Activated T-helper 1 cell treated with anti-CD3 and anti-CD28 coated beads, Interleukin-12 subunit alpha, Interleukin-12 subunit beta, Interleukin-2, Interleukin-4 antibody, amounts not matched to agents 30 ng/mL and 10 ng/mL and 1 ng/mL, durations not matched to agents 14 hours and 24 hours and 36 hours (primary cell): ENCODE results near the gene CCDC177. TPM values are rescaled to one million over a fixed set of nuclear protein-coding genes. Genes with fewer than 3 reads are reported as not detected.

Experiments used
- DNase-seq: peaks from one replicate; pipeline ENCODE4 v3.0.0; 2021; ENCODE audit warnings: low spot score
- H3K27ac Mint-ChIP-seq: one replicate; pipeline ENCODE4 v1.8.0; 2021; ENCODE audit warnings: mild to moderate bottlenecking, mixed read lengths
- H3K27me3 Mint-ChIP-seq: one replicate; pipeline ENCODE4 v1.8.0; 2022; ENCODE audit warnings: mild to moderate bottlenecking, moderate library complexity, mixed read lengths; ENCODE audit not compliant: insufficient read depth
- H3K36me3 Mint-ChIP-seq: one replicate; pipeline ENCODE4 v1.8.0; 2021; ENCODE audit warnings: low read depth, mixed read lengths
- H3K4me1 Mint-ChIP-seq: one replicate; pipeline ENCODE4 v1.8.0; 2021; ENCODE audit warnings: low read depth, mixed read lengths
- H3K4me3 Mint-ChIP-seq: one replicate; pipeline ENCODE4 v1.8.0; 2021; ENCODE audit warnings: mild to moderate bottlenecking, moderate library complexity, mixed read lengths
- H3K9me3 Mint-ChIP-seq: one replicate; pipeline ENCODE4 v1.8.0; 2021; ENCODE audit warnings: mixed read lengths
- intact Hi-C: fragments of 100-400 bp; cut with micrococcal nuclease; formaldehyde crosslinking; loops from one replicate; pipeline ENCODE4 v1.15.1; 2024
- total RNA-seq: library from RNA; stranded (reverse); gene quantifications from 2 replicates; pipeline ENCODE4 v1.2.3, GENCODE V29; 2022

Gene CCDC177
- total RNA-seq, 1 donor from 2014 or later: 0.08 TPM

DNA sequence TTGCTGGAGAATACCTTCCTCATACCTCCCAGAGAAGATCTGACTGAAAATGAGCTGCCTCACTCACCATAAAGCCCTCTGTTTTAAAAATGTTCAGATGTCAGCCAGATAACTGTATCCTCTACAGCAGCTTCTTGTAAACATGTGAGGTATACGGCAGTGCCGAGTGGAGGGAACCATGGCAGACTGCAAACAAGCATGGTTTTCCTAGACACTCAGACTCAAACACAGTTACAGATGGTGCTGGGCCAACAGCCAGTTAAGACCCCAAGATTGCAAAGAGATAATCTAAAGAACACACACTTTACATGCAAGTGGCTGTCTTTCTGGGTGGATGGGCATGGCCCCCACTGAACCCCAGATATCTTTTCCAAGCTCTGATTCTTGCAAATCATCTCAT is 16.6 kb upstream of the CCDC177 start:
- DNase-seq: no peak
- H3K9me3 Mint-ChIP-seq: no peaks in the 10 kb centered on the region
- H3K4me3 Mint-ChIP-seq: no peak overlapping the region
- intact Hi-C loops: no loop called here
- no peak overlapping the region for H3K27ac Mint-ChIP-seq
- H3K4me1 Mint-ChIP-seq: peaks cover 16% of the 10 kb centered on the region
- H3K27me3 Mint-ChIP-seq: peaks cover 8% of the 10 kb centered on the region
- no peaks in the 10 kb centered on the region for H3K36me3 Mint-ChIP-seq

DNA sequence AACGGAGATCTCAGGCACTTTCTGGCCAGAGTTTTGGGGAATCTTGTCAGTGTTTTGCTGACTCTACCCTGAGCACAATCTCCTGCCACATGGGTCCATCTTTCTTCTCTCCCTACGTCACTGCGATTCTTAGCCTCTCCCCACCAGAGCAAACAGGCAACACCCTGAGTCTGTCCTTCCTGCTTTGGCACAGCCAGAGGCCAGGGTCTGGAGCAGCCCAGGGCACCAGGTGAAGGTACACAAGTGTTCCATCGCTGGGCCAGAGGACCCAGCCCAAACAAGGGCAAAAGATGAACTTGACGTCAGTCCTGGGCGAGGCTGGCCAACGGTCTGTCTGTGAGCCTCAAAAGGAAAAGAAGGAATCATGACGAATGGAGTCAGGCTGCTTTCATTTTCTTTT is 12.7 kb upstream of the CCDC177 start:
- Mint-ChIP-seq H3K27ac (no peak overlapping the region), H3K4me1 (peaks cover 19% of the 10 kb centered on the region), H3K4me3 (no peak overlapping the region), H3K36me3 (no peaks in the 10 kb centered on the region), H3K27me3 (peaks cover 12% of the 10 kb centered on the region), H3K9me3 (no peaks in the 10 kb centered on the region)
- intact Hi-C loops: no loop called here
- DNase-seq: no peak

DNA sequence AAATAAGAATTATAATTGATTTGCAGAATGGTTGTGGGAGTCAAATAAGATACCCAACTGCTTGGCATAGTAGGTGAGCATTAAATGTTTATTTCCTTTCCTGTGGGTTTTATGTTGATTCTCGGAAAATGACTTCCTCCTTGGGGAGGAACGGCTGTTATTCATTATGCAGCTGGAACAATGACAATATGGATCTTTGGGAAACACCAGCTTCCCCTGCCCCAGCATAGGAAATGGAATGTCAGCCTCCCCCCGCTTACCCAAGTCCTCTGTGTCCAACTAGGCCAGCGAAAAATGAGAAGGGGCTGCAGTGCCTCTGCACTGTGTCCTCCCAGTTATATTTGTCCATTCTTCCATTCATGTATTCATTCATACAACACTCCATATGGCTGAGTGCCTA is 11.7 kb upstream of the CCDC177 start:
- H3K36me3 Mint-ChIP-seq: no peaks in the 10 kb centered on the region
- H3K4me1 Mint-ChIP-seq: peaks cover 19% of the 10 kb centered on the region
- no peak overlapping the region for H3K27ac Mint-ChIP-seq
- intact Hi-C loops: no loop called here
- H3K27me3 Mint-ChIP-seq: peaks cover 9% of the 10 kb centered on the region
- no peak overlapping the region for H3K4me3 Mint-ChIP-seq
- no peak for DNase-seq
- no peaks in the 10 kb centered on the region for H3K9me3 Mint-ChIP-seq

GRCh38 chr14:69584389-69584788 is 9.7 kb upstream of the CCDC177 start:
- Mint-ChIP-seq H3K4me1 (peaks cover 19% of the 10 kb centered on the region), H3K4me3 (no peak overlapping the region), H3K36me3 (no peaks in the 10 kb centered on the region), H3K27me3 (peaks cover 10% of the 10 kb centered on the region), H3K27ac (no peak overlapping the region), H3K9me3 (no peaks in the 10 kb centered on the region)
- DNase-seq: no peak
- intact Hi-C loops: no loop called here

DNA sequence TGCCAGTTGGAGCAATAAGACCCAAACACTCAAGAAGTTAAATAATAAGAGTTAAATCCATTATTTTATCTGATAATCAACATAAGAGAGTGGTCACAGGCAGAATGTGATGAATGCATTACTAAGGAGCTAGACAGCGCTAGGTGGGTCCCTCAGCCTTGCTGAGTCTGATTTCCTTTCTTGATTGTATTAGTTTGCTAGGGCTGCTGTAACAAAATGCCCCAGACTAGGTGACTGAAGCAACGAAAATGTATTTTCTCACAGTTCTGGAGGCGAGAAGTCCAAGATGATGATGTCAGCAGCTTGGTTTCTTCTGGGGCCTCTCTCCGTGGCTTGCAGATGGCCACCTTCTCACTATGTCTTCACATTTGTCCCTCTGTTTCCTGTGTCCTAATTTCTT is 8.2 kb upstream of the CCDC177 start:
- H3K27ac Mint-ChIP-seq: no peak overlapping the region
- no peaks in the 10 kb centered on the region for H3K9me3 Mint-ChIP-seq
- H3K27me3 Mint-ChIP-seq: peaks cover 19% of the 10 kb centered on the region
- H3K4me1 Mint-ChIP-seq: peaks cover 18% of the 10 kb centered on the region
- no peak overlapping the region for H3K4me3 Mint-ChIP-seq
- no peaks in the 10 kb centered on the region for H3K36me3 Mint-ChIP-seq
- intact Hi-C loops: no loop called here
- DNase-seq: no peak

DNA sequence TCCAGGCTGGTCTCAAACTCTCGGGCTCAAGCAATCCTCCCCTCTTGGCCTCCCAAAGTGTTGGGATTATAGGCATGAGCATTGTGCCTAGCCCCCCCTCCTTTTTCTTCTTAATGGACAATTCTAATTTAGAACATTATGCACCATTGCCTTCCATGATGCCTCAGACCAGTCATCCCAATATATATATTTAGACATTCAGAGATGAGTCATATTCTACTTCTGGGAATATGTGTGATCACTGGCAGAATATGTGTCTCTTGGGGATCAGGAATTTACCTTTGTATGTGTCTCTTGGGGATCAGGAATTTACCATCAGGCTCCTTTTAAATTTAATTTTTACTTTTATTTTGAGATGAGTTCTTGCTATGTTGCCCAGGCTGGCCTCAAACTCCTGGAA is 7.5 kb upstream of the CCDC177 start:
- Mint-ChIP-seq H3K27me3 (peaks cover 20% of the 10 kb centered on the region), H3K27ac (no peak overlapping the region), H3K9me3 (no peaks in the 10 kb centered on the region), H3K36me3 (no peaks in the 10 kb centered on the region), H3K4me3 (no peak overlapping the region), H3K4me1 (peaks cover 12% of the 10 kb centered on the region)
- intact Hi-C loops: no loop called here
- DNase-seq: no peak

GRCh38 chr14:69581316-69581935 is 6.8 kb upstream of the CCDC177 start:
- Mint-ChIP-seq H3K27me3 (peaks cover 27% of the 10 kb centered on the region), H3K9me3 (no peaks in the 10 kb centered on the region), H3K4me1 (peaks cover 10% of the 10 kb centered on the region), H3K27ac (no peak overlapping the region), H3K36me3 (no peaks in the 10 kb centered on the region), H3K4me3 (no peak overlapping the region)
- no peak for DNase-seq
- intact Hi-C loops: no loop called here

GRCh38 chr14:69580009-69580577 is 5.4 kb upstream of the CCDC177 start:
- intact Hi-C loops: no loop called here
- DNase-seq: no peak
- Mint-ChIP-seq H3K4me3 (no peak overlapping the region), H3K27me3 (peaks cover 38% of the 10 kb centered on the region), H3K27ac (no peak overlapping the region), H3K4me1 (peaks cover 9% of the 10 kb centered on the region), H3K9me3 (no peaks in the 10 kb centered on the region), H3K36me3 (no peaks in the 10 kb centered on the region)

- intact Hi-C loops: loop anchor here (10.0 kb wide), 1 partner anchor 715 kb away; no protein-coding TSS in a partner anchor
- Mint-ChIP-seq H3K27ac (no peak overlapping the region), H3K27me3 (peaks cover 43% of the 10 kb centered on the region)
Measured at GRCh38 chr14:69579476-69579875, 4.8 kb upstream of the CCDC177 start.

GRCh38 chr14:69574954-69575295 is 254 bp upstream of the CCDC177 start:
- no peak overlapping the region for H3K27ac Mint-ChIP-seq
- H3K4me3 Mint-ChIP-seq: peak overlapping the region; percentile 78
- peaks cover 56% of the 10 kb centered on the region for H3K27me3 Mint-ChIP-seq
- H3K9me3 Mint-ChIP-seq: no peaks in the 10 kb centered on the region
- DNase-seq: no peak
- peaks cover 10% of the 10 kb centered on the region for H3K4me1 Mint-ChIP-seq
- peaks cover 2% of the 10 kb centered on the region for H3K36me3 Mint-ChIP-seq
- intact Hi-C loops: loop anchor here (1.0 to 10.0 kb wide), 4 partner anchors 72 to 710 kb away; partner anchors contain the start of gene GALNT16

More at GRCh38 chr14:69579476-69579875, 4.8 kb upstream of the CCDC177 start:
- Mint-ChIP-seq H3K36me3 (peaks cover 2% of the 10 kb centered on the region), H3K9me3 (no peaks in the 10 kb centered on the region), H3K4me1 (peaks cover 7% of the 10 kb centered on the region), H3K4me3 (no peak overlapping the region)
- DNase-seq: no peak

GRCh38 chr14:69573831-69574262 is 824 bp downstream of the CCDC177 start:
- no peak for DNase-seq
- peak overlapping the region; percentile 45 for H3K4me3 Mint-ChIP-seq
- no peaks in the 10 kb centered on the region for H3K9me3 Mint-ChIP-seq
- peaks cover 60% of the 10 kb centered on the region for H3K27me3 Mint-ChIP-seq
- H3K27ac Mint-ChIP-seq: no peak overlapping the region
- H3K36me3 Mint-ChIP-seq: peaks cover 2% of the 10 kb centered on the region
- H3K4me1 Mint-ChIP-seq: peaks cover 10% of the 10 kb centered on the region
- intact Hi-C loops: loop anchor here (1.0 to 10.0 kb wide), 4 partner anchors 71 to 709 kb away; partner anchors contain the start of gene GALNT16

- peak overlapping the region; percentile 45 for H3K4me3 Mint-ChIP-seq
- intact Hi-C loops: loop anchor here (5.0 to 10.0 kb wide), 2 partner anchors 311 to 709 kb away; partner anchors contain the start of gene GALNT16
- no peak for DNase-seq
Measured at GRCh38 chr14:69573205-69573830, 1.4 kb downstream of the CCDC177 start.

GRCh38 chr14:69572841-69573135 is 1.9 kb downstream of the CCDC177 start:
- H3K4me1 Mint-ChIP-seq: peaks cover 10% of the 10 kb centered on the region
- DNase-seq: no peak
- H3K27me3 Mint-ChIP-seq: peaks cover 55% of the 10 kb centered on the region
- H3K9me3 Mint-ChIP-seq: no peaks in the 10 kb centered on the region
- no peak overlapping the region for H3K4me3 Mint-ChIP-seq
- intact Hi-C loops: loop anchor here (5.0 to 10.0 kb wide), 2 partner anchors 310 to 708 kb away; partner anchors contain the start of gene GALNT16
- no peak overlapping the region for H3K27ac Mint-ChIP-seq
- peaks cover 2% of the 10 kb centered on the region for H3K36me3 Mint-ChIP-seq

More at GRCh38 chr14:69573205-69573830, 1.4 kb downstream of the CCDC177 start:
- H3K36me3 Mint-ChIP-seq: peaks cover 2% of the 10 kb centered on the region
- peaks cover 10% of the 10 kb centered on the region for H3K4me1 Mint-ChIP-seq
- H3K27me3 Mint-ChIP-seq: peaks cover 55% of the 10 kb centered on the region
- peak overlapping the region; percentile 29 for H3K27ac Mint-ChIP-seq
- no peaks in the 10 kb centered on the region for H3K9me3 Mint-ChIP-seq
